Measurements from ENCODE around the gene ELOA. TPM values are rescaled to one million over a fixed set of nuclear protein-coding genes. Genes with fewer than 3 reads are reported as not detected.

ELOA gene
- total and polyA plus RNA-seq, 9 of the 15 experiments (the other 6 are each of a cell fraction or from before 2014, with no cell fraction given) = 31.9 to 98.6 (median 61.3) TPM

DNA sequence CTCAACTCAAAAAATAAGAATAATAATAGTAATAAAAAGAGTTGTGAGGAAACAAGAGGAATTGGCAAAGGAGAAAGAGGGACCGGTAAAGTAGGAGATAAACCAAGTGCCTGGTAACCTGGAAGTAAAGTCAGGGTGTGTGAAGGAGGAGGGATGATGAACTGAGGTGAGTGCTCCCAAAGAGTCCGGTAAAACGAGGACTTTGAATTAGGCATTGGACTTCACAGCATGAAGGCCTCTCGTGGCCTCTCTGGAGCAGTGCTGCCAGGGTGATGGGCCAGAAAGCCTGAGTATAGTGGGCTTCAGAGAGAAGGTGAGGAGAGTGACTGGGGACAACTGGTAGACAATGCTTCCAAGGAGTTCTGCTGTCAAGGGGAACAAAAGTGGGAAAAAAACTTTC, 34.0 kb upstream of the ELOA start:
- POLR2A ChIA-PET = no interaction called here
- in situ Hi-C loops (cut with MboI) = no loop called here
- Histone ChIP-seq H3K36me3 (ENCODE audit: control insufficient read depth, insufficient read depth, low read length) (peaks cover 33% of the 10 kb centered on the region; the same call in 2 of the 3 replicates), H3K27ac (ENCODE audit: extremely low read depth, low read depth, low read length) (no peak overlapping the region), H4K20me1 (replicated peaks; ENCODE audit: control insufficient read depth, insufficient read depth, low read length) (peaks cover 5% of the 10 kb centered on the region; the same call in 1 of the 2 replicates), H3K9me1 (ENCODE audit: control insufficient read depth, insufficient read depth, low read length) (no peaks in the 10 kb centered on the region), H3K4me3 (no peak overlapping the region), H2AFZ (ENCODE audit: low read depth, low read length) (no peak overlapping the region), H3K9me3 (replicated peaks; ENCODE audit: control insufficient read depth, insufficient read depth, low read depth, low read length) (no peaks in the 10 kb centered on the region), H3K4me1 (replicated peaks in 1 of 2; ENCODE audit: control insufficient read depth in 2 of 2, insufficient read depth in 2 of 2, low read length in 2 of 2) (peaks cover 0 to 6% of the 10 kb centered on the region in 2 experiments; a peak in 2 of 5 replicates), H3K9ac (ENCODE audit: insufficient read depth in 1 of 2, low read depth in 2 of 2, low read length in 2 of 2) (no peak overlapping the region), H3K27me3 (ENCODE audit: control insufficient read depth in 2 of 2, insufficient read depth in 2 of 2, low read length in 2 of 2) (no peaks in the 10 kb centered on the region), H3K4me2 (ENCODE audit: insufficient read depth, low read length) (no peak overlapping the region), H3K79me2 (ENCODE audit: control insufficient read depth, insufficient read depth, low read length) (peaks cover 28% of the 10 kb centered on the region; the same call in 2 of the 3 replicates)
- CTCF ChIA-PET (ENCODE audit: low intra/inter-chr PET ratio) = no interaction called here
- no peak for ATAC-seq
- DNase-seq (ENCODE audit: extremely low read depth in 1 of 4, low spot score in 3 of 4) = no peak
- 86% methylated on average over 4 of the region's 4 CpGs for WGBS (ENCODE audit: insufficient coverage, low coverage, missing lambda C conversion rate)
- intact Hi-C loops (cut with micrococcal nuclease) = no loop called here
- FAIRE-seq = no peak
- BruUV-seq (replicated peaks) = no TSS peak
- TF ChIP-seq, protein P1, sequence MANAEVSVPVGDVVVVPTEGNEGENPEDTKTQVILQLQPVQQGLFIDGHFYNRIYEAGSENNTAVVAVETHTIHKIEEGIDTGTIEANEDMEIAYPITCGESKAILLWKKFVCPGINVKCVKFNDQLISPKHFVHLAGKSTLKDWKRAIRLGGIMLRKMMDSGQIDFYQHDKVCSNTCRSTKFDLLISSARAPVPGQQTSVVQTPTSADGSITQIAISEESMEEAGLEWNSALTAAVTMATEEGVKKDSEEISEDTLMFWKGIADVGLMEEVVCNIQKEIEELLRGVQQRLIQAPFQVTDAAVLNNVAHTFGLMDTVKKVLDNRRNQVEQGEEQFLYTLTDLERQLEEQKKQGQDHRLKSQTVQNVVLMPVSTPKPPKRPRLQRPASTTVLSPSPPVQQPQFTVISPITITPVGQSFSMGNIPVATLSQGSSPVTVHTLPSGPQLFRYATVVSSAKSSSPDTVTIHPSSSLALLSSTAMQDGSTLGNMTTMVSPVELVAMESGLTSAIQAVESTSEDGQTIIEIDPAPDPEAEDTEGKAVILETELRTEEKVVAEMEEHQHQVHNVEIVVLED (CRISPR knock-in tag; IDR thresholded peaks at IDR 0.05) = no peak
- TF ChIP-seq ZNF263 (CRISPR knock-in tag; IDR thresholded peaks at IDR 0.05; ENCODE audit: borderline replicate concordance) (peak; percentile 66), GATA2 (CRISPR knock-in tag; IDR thresholded peaks at IDR 0.05) (no peak)

DNA sequence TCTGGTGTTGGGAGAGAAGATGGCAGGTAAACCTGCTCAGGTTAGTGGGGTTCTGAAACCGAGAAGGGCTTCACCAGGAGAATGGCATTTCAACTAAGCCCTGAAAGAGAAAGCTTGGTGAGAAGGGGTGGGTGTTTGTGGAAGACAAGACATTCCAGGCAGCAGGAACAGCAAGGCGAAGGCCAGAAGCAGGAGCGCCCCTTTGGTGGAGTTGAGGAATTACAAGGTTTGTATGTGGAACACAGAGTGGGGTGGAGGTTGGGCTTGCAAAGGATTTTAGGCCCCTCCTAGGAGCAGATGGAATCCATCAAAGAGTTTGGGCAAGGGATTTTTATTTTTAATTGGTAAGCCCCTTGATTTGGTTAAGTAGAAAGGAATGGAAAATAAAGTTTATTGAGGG, 24.8 kb upstream of the ELOA start:
- peaks cover 5% of the 10 kb centered on the region for H3K9me1 ChIP-seq (ENCODE audit: control insufficient read depth, insufficient read depth, low read length)
- in situ Hi-C loops (cut with MboI) = no loop called here
- no TSS peak for BruUV-seq (replicated peaks)
- 12% methylated on average over 3 of the region's 3 CpGs for WGBS (ENCODE audit: insufficient coverage, low coverage, missing lambda C conversion rate)
- H3K9ac ChIP-seq (ENCODE audit: insufficient read depth in 1 of 2, low read depth in 2 of 2, low read length in 2 of 2) = no peak overlapping the region
- no peaks in the 10 kb centered on the region for H3K9me3 ChIP-seq (replicated peaks; ENCODE audit: control insufficient read depth, insufficient read depth, low read depth, low read length)
- FAIRE-seq (peak; percentile 74), DNase-seq (ENCODE audit: extremely low read depth in 1 of 4, low spot score in 3 of 4) (peak; percentile 57 to 76 (median 74)), ATAC-seq (peak; percentile 91)
- H3K36me3 ChIP-seq (ENCODE audit: control insufficient read depth, insufficient read depth, low read length) = peaks cover 16% of the 10 kb centered on the region
- peaks cover 43% of the 10 kb centered on the region for H3K79me2 ChIP-seq (ENCODE audit: control insufficient read depth, insufficient read depth, low read length)
- H3K4me1 ChIP-seq (replicated peaks in 1 of 2; ENCODE audit: control insufficient read depth in 2 of 2, insufficient read depth in 2 of 2, low read length in 2 of 2) = peaks cover 13 to 17% of the 10 kb centered on the region in 2 experiments; a peak in 4 of 5 replicates
- intact Hi-C loops (cut with micrococcal nuclease) = no loop called here
- peaks cover 12% of the 10 kb centered on the region for H4K20me1 ChIP-seq (replicated peaks; ENCODE audit: control insufficient read depth, insufficient read depth, low read length)
- no peak overlapping the region for H2AFZ ChIP-seq (ENCODE audit: low read depth, low read length)
- no peak overlapping the region for H3K4me3 ChIP-seq
- ChIA-PET POLR2A (interaction anchor here (0.6 to 1.8 kb wide), 4 partner anchors 10 to 27 kb away, joined by 3 to 4 read pairs (median 3); partner anchors contain the start of gene RPL11), CTCF (ENCODE audit: low intra/inter-chr PET ratio) (no interaction called here)
- no peak overlapping the region for H3K4me2 ChIP-seq (ENCODE audit: insufficient read depth, low read length)
- H3K27ac ChIP-seq (ENCODE audit: extremely low read depth, low read depth, low read length) = no peak overlapping the region
- H3K27me3 ChIP-seq (ENCODE audit: control insufficient read depth in 2 of 2, insufficient read depth in 2 of 2, low read length in 2 of 2) = no peaks in the 10 kb centered on the region
- TF ChIP-seq TEAD4 (IDR thresholded peaks at IDR 0.05; ENCODE audit: low read length) (peak; percentile 50), TEAD4 (CRISPR knock-in tag; IDR thresholded peaks at IDR 0.05; ENCODE audit: borderline replicate concordance) (no peak), TEAD1 (CRISPR knock-in tag; IDR thresholded peaks at IDR 0.05) (peak in 1 of 2 experiments; percentile 73; a peak in 1 of 4 replicates), ILK (tag; IDR thresholded peaks at IDR 0.05; ENCODE audit: borderline replicate concordance, low read depth) (no peak), XRCC5 (IDR thresholded peaks at IDR 0.05; ENCODE audit: low read depth, low read length) (peak; percentile 55; the same call in 1 of the 2 replicates), NCOA2 (IDR thresholded peaks at IDR 0.05; ENCODE audit: partially characterized antibody in 2 of 2) (no peak), KLF16 (IDR thresholded peaks at IDR 0.05) (peak; percentile 47), TEAD2 (tag; IDR thresholded peaks at IDR 0.05) (peak; percentile 80; the same call in 1 of the 2 replicates), ZNF707 (CRISPR knock-in tag; conservative IDR thresholded peaks at IDR 0.05) (peak; percentile 62; the same call in 1 of the 2 replicates)
- TF ChIP-seq, protein P2, sequence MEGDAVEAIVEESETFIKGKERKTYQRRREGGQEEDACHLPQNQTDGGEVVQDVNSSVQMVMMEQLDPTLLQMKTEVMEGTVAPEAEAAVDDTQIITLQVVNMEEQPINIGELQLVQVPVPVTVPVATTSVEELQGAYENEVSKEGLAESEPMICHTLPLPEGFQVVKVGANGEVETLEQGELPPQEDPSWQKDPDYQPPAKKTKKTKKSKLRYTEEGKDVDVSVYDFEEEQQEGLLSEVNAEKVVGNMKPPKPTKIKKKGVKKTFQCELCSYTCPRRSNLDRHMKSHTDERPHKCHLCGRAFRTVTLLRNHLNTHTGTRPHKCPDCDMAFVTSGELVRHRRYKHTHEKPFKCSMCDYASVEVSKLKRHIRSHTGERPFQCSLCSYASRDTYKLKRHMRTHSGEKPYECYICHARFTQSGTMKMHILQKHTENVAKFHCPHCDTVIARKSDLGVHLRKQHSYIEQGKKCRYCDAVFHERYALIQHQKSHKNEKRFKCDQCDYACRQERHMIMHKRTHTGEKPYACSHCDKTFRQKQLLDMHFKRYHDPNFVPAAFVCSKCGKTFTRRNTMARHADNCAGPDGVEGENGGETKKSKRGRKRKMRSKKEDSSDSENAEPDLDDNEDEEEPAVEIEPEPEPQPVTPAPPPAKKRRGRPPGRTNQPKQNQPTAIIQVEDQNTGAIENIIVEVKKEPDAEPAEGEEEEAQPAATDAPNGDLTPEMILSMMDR (IDR thresholded peaks at IDR 0.05 in 2 of 3, conservative IDR thresholded peaks at IDR 0.05 in 1 of 3; ENCODE audit: insufficient read depth in 2 of 3, low read depth in 1 of 3, low read length in 3 of 3) = peak; percentile 78 to 90 (median 79)

All from K562 (cell line).